H1 (cell line): Measurements from ENCODE around the gene SPC24. TPM values are rescaled to one million over a fixed set of nuclear protein-coding genes. Genes with fewer than 3 reads are reported as not detected.

Source experiments
- CTCF ChIA-PET: fragments of 300-600 bp; sonication (Branson Sonifier 250); formaldehyde crosslinking; loops from one replicate; lab custom pipeline; 2021; ENCODE audit not compliant: partially characterized antibody; lab: Charles Lee
- POLR2A ChIA-PET: fragments of 300-600 bp; sonication (Branson Sonifier 250); formaldehyde crosslinking; loops from one replicate; lab custom pipeline; 2021; ENCODE audit warnings: inconsistent platforms; ENCODE audit not compliant: partially characterized antibody; lab: Charles Lee
- DNase-seq, 2 experiments: peaks; one replicate each; pipeline versions ENCODE4 v3.0.0 to v3.0.0-alpha.2; 2010 to 2022; ENCODE audit warnings: low spot score in 2 of 2, low read depth in 1 of 2, mixed read lengths in 1 of 2
- FAIRE-seq: peaks from 2 replicates; lab custom pipeline; 2011; peaks lifted over from hg19 to GRCh38; lab: Jason Lieb, UNC
- H2AFZ ChIP-seq: 2 replicates; pipeline ENCODE4 v1.8.1; 2012; ENCODE audit warnings: low read length, inconsistent platforms
- H2AK5ac ChIP-seq: 2 replicates; pipeline ENCODE4 v1.6.1; 2013; ENCODE audit warnings: low read depth, low read length
- H2BK120ac ChIP-seq: replicated peaks from 2 replicates; pipeline ENCODE3; 2013; ENCODE audit warnings: low read depth, low read length, inconsistent platforms
- H2BK12ac ChIP-seq: 2 replicates; pipeline ENCODE4 v1.6.1; 2013; ENCODE audit warnings: low read depth, low read length
- H2BK15ac ChIP-seq: 2 replicates; pipeline ENCODE4 v1.6.1; 2013; ENCODE audit warnings: low read length
- H2BK20ac ChIP-seq: 2 replicates; pipeline ENCODE4 v1.6.1; 2013; ENCODE audit warnings: low read length
- H2BK5ac ChIP-seq: 2 replicates; pipeline ENCODE4 v1.6.1; 2013; ENCODE audit warnings: low read depth, low read length
- H3K14ac ChIP-seq: 2 replicates; pipeline ENCODE4 v1.6.1; 2013; ENCODE audit warnings: inconsistent platforms; ENCODE audit not compliant: insufficient read length
- H3K18ac ChIP-seq: 2 replicates; pipeline ENCODE4 v1.6.1; 2013; ENCODE audit warnings: low read length; ENCODE audit errors: extremely low read depth
- H3K23ac ChIP-seq: 2 replicates; pipeline ENCODE4 v1.6.1; 2013; ENCODE audit warnings: inconsistent platforms; ENCODE audit not compliant: insufficient read length
- H3K23me2 ChIP-seq: 2 replicates; pipeline ENCODE4 v1.6.1; 2013; ENCODE audit warnings: low read depth, low read length
- H3K27ac ChIP-seq: 2 replicates; pipeline ENCODE4 v1.6.1; 2011; ENCODE audit warnings: low read depth, low read length, inconsistent platforms
- H3K27me3 ChIP-seq, 4 experiments: replicated peaks in 1 of 4; 1 replicate in 1 of 4; 2 replicates in 3 of 4; pipeline versions ENCODE4 v1.6.1 to v1.8.1; 2011 to 2013; ENCODE audit warnings: low read length in 3 of 4, mild to moderate bottlenecking in 3 of 4, inconsistent platforms in 2 of 4, mixed read lengths in 2 of 4, moderate library complexity in 1 of 4; ENCODE audit not compliant: control insufficient read depth in 3 of 4, insufficient read depth in 3 of 4; ENCODE audit errors: extremely low read depth in 1 of 4
- H3K36me3 ChIP-seq, 4 experiments: 2 replicates each; pipeline versions ENCODE4 v1.6.1 to v1.8.1; 2011 to 2013; ENCODE audit warnings: mild to moderate bottlenecking in 4 of 4, low read length in 3 of 4, moderate library complexity in 2 of 4, control low read depth in 1 of 4, inconsistent platforms in 1 of 4; ENCODE audit not compliant: insufficient read depth in 4 of 4, control insufficient read depth in 2 of 4
- H3K4ac ChIP-seq: replicated peaks from 2 replicates; pipeline ENCODE3; 2013; ENCODE audit warnings: low read length, low read depth, mixed read lengths, inconsistent platforms; ENCODE audit not compliant: insufficient read length
- H3K4me1 ChIP-seq, 4 experiments: replicated peaks in 1 of 4; 1 replicate in 1 of 4; 2 replicates in 3 of 4; pipeline versions ENCODE4 v1.6.1 to v1.8.1; 2011 to 2013; ENCODE audit warnings: low read length in 3 of 4, inconsistent platforms in 2 of 4, mixed read lengths in 1 of 4; ENCODE audit not compliant: insufficient read depth in 4 of 4, control insufficient read depth in 3 of 4
- H3K4me2 ChIP-seq, 2 experiments: 2 replicates each; pipeline versions ENCODE4 v1.6.1 to v1.8.1; 2011 to 2013; ENCODE audit warnings: low read depth in 2 of 2, low read length in 2 of 2, control low read depth in 1 of 2, inconsistent platforms in 1 of 2, mild to moderate bottlenecking in 1 of 2; ENCODE audit not compliant: insufficient read depth in 1 of 2
- H3K4me3 ChIP-seq, 4 experiments: fragments of 200-600, 300-600 bp in 1 of 4; sonication (generic), shearing (Covaris generic), sonication (Bioruptor Twin) in 1 of 4; 2 replicates each; pipeline versions ENCODE4 v1.5.1 to v1.8.1; 2011 to 2016; ENCODE audit warnings: low read length in 4 of 4, low read depth in 3 of 4, control low read depth in 2 of 4, inconsistent platforms in 2 of 4, mild to moderate bottlenecking in 2 of 4, mixed read lengths in 1 of 4, moderate library complexity in 1 of 4; ENCODE audit not compliant: insufficient read depth in 2 of 4; ENCODE audit errors: extremely low read depth in 1 of 4
- H3K56ac ChIP-seq: replicated peaks from 2 replicates; pipeline ENCODE3; 2013; ENCODE audit warnings: low read depth, mild to moderate bottlenecking, mixed read lengths, low read length, inconsistent platforms; ENCODE audit not compliant: insufficient read length
- H3K79me1 ChIP-seq: 2 replicates; pipeline ENCODE4 v1.6.1; 2013; ENCODE audit warnings: low read depth, low read length, control low read depth
- H3K79me2 ChIP-seq, 2 experiments: 2 replicates each; pipeline versions ENCODE4 v1.6.1 to v1.8.1; 2012 to 2013; ENCODE audit warnings: low read length in 2 of 2, mild to moderate bottlenecking in 2 of 2, inconsistent platforms in 1 of 2; ENCODE audit not compliant: insufficient read depth in 2 of 2, control insufficient read depth in 1 of 2
- H3K9ac ChIP-seq, 4 experiments: replicated peaks in 1 of 4; 1 replicate in 1 of 4; 2 replicates in 3 of 4; pipeline versions ENCODE4 v1.6.1 to v1.8.1; 2011 to 2013; ENCODE audit warnings: low read depth in 3 of 4, low read length in 3 of 4, control low read depth in 2 of 4, mild to moderate bottlenecking in 2 of 4, moderate library complexity in 2 of 4, inconsistent platforms in 1 of 4; ENCODE audit errors: extremely low read depth in 1 of 4
- H3K9me3 ChIP-seq, 2 experiments: 2 replicates each; pipeline versions ENCODE4 v1.6.1 to v1.8.1; 2012 to 2013; ENCODE audit warnings: mild to moderate bottlenecking in 2 of 2, moderate library complexity in 2 of 2, control low read depth in 1 of 2, inconsistent platforms in 1 of 2, low read depth in 1 of 2, low read length in 1 of 2, mixed read lengths in 1 of 2; ENCODE audit not compliant: insufficient read depth in 2 of 2
- H4K20me1 ChIP-seq, 2 experiments: replicated peaks in 1 of 2; 2 replicates each; pipeline versions ENCODE3 to v1.8.1; 2011 to 2013; ENCODE audit warnings: inconsistent platforms in 2 of 2, low read length in 2 of 2, mild to moderate bottlenecking in 1 of 2; ENCODE audit not compliant: insufficient read depth in 2 of 2, control insufficient read depth in 1 of 2
- H4K5ac ChIP-seq: 2 replicates; pipeline ENCODE4 v1.6.1; 2013; ENCODE audit warnings: low read length, low read depth, mixed read lengths, inconsistent platforms; ENCODE audit not compliant: insufficient read length
- H4K8ac ChIP-seq: 2 replicates; pipeline ENCODE4 v1.8.0; 2013; ENCODE audit warnings: mild to moderate bottlenecking, moderate library complexity, low read length, inconsistent platforms; ENCODE audit not compliant: insufficient read depth; ENCODE audit errors: extremely low read depth
- H4K91ac ChIP-seq: replicated peaks from 2 replicates; pipeline ENCODE3; 2013; ENCODE audit warnings: low read length, mixed read lengths, inconsistent platforms; ENCODE audit not compliant: insufficient read length
- CBX8 ChIP-seq: fragments of 300-800, 300-1000 bp; sonication (generic); IDR thresholded peaks from 2 replicates; pipeline ENCODE4 v1.7.1; 2016; ENCODE audit warnings: low read depth, low read length, borderline replicate concordance
- KDM1A ChIP-seq: fragments of 200-600, 300-600 bp; sonication (generic); IDR thresholded peaks from 2 replicates; pipeline ENCODE4 v1.7.1; 2016; ENCODE audit warnings: mild to moderate bottlenecking, low read length, borderline replicate concordance
- RFX5 ChIP-seq: IDR thresholded peaks from 2 replicates; pipeline ENCODE4 v1.6.1; 2011; ENCODE audit warnings: low read depth, low read length, improper control_type of control experiment, borderline replicate concordance
- RNF2 ChIP-seq: fragments of 200-900, 300-1000 bp; sonication (generic); IDR thresholded peaks from 2 replicates; pipeline ENCODE4 v1.7.1; 2016; ENCODE audit warnings: borderline replicate concordance, low read depth, mild to moderate bottlenecking, antibody characterized with exemption, low read length; ENCODE audit not compliant: poor library complexity, severe bottlenecking; ENCODE audit errors: missing control alignments
- SIX5 ChIP-seq: IDR thresholded peaks from 2 replicates; pipeline ENCODE4 v1.6.1; 2011; ENCODE audit warnings: mild to moderate bottlenecking, low read depth, low read length
- SP2 ChIP-seq: IDR thresholded peaks from 2 replicates; pipeline ENCODE4 v1.6.1; 2012; ENCODE audit warnings: mild to moderate bottlenecking, low read length, inconsistent platforms
- WGBS, 2 experiments: shearing (Covaris generic) in 1 of 2; methylation state at CpG; one replicate each; pipeline versions ENCODE4 v1.1.6 to v1.1.7; 2013 to 2015; ENCODE audit warnings: low lambda C conversion rate in 2 of 2, mixed read lengths in 2 of 2, inconsistent platforms in 1 of 2, low coverage in 1 of 2, missing lambda C conversion rate in 1 of 2; ENCODE audit not compliant: insufficient replicate concordance in 2 of 2, insufficient coverage in 1 of 2, insufficient read length in 1 of 2; ENCODE audit errors: extremely low coverage in 1 of 2, missing lambda C conversion rate in 1 of 2; 5-methylcytosine and 5-hydroxymethylcytosine counted together
- polyA plus RNA-seq, 7 experiments: library from polyadenylated mRNA; depleted of rRNA in 3 of 7; stranded (reverse) in 5 of 7; unstranded in 2 of 7; fragments of >200 nt in 5 of 7; fragments of 200-250 nt in 2 of 7; gene quantifications; 1 replicate in 5 of 7; 2 replicates in 1 of 7; 4 replicates in 1 of 7; pipeline versions ENCODE4 v1.2.1 to v1.2.3, GENCODE V29; 2011 to 2013; ENCODE audit warnings: missing spikeins in 2 of 7, mixed read lengths in 2 of 7
- total RNA-seq: library from RNA; stranded (reverse); fragmentation: NEBNext Ultra II Directional; extraction: Animal tissue kit (Norgen Biotek cat#: 25700); gene quantifications from 2 replicates; pipeline ENCODE4 v1.2.1, GENCODE V29; 2021

Gene SPC24
- total and polyA plus RNA-seq, 2 of the 8 experiments (the other 6 are each of a cell fraction or from before 2014, with no cell fraction given) = 17.7 to 42.4 TPM

GRCh38 chr19:11145536-11145924 lies 10.1 kb downstream of the SPC24 start:
- Histone ChIP-seq H3K56ac (no peak overlapping the region), H3K9me3 (no peaks in the 10 kb centered on the region), H3K23ac (no peak overlapping the region), H3K9ac (no peak overlapping the region), H3K27me3 (no peaks in the 10 kb centered on the region), H2AFZ (no peak overlapping the region), H2BK12ac (no peak overlapping the region), H3K4me2 (no peak overlapping the region), H4K91ac (no peak overlapping the region), H3K14ac (no peak overlapping the region), H3K27ac (no peak overlapping the region), H2BK120ac (no peak overlapping the region), H3K18ac (no peak overlapping the region), H3K79me2 (no peaks in the 10 kb centered on the region), H4K5ac (no peak overlapping the region), H3K4me1 (peaks cover 0 to 17% (median 11%) of the 10 kb centered on the region in 4 experiments; a peak in 6 of 7 replicates), H2BK20ac (no peak overlapping the region), H3K23me2 (no peaks in the 10 kb centered on the region), H3K36me3 (peaks cover 5 to 28% (median 18%) of the 10 kb centered on the region in 4 experiments; a peak in 7 of 8 replicates), H3K4ac (no peak overlapping the region), H3K4me3 (no peak overlapping the region), H2AK5ac (no peak overlapping the region), H2BK15ac (no peak overlapping the region), H4K20me1 (peaks cover 0 to 9% of the 10 kb centered on the region in 2 experiments), H3K79me1 (peaks cover 4% of the 10 kb centered on the region; the same call in 1 of the 2 replicates), H2BK5ac (no peak overlapping the region), H4K8ac (no peak overlapping the region)
- TF ChIP-seq SP2 = no peak
- no peak for TF ChIP-seq SIX5
- TF ChIP-seq RNF2 = no peak
- TF ChIP-seq KDM1A = peak; percentile 47; the same call in 1 of the 2 replicates
- no peak for TF ChIP-seq RFX5
- TF ChIP-seq CBX8 = no peak
- ChIA-PET POLR2A (interaction anchor here (1.1 to 4.6 kb wide), 3 partner anchors 9 to 175 kb away, joined by 3 to 37 read pairs (median 3); partner anchors contain the start of gene SPC24), CTCF (interaction anchor here (1.2 to 1.7 kb wide), 2 partner anchors 15 to 17 kb away, joined by 3 to 4 read pairs; no protein-coding TSS in a partner anchor)
- DNase-seq (no peak), FAIRE-seq (no peak)
- 92% methylated on average over 3 of the region's 3 CpGs; no CpG with 5 or more reads in 1 of the 2 experiments for WGBS, 2 experiments
